Loucy (cell line): ENCODE measurements around the gene IL36G.

Experiments used
- H2AFZ ChIP-seq: fragments of 200-600 bp; sonication (generic); 2 replicates; pipeline ENCODE4 v1.6.0; 2016; ENCODE audit warnings: antibody characterized with exemption, mild to moderate bottlenecking, low read length, moderate library complexity
- H3F3A ChIP-seq: fragments of 200-600 bp; 2 replicates; pipeline ENCODE4 v1.6.0; 2016; ENCODE audit warnings: antibody characterized with exemption, low read depth, mild to moderate bottlenecking
- H3K27me3 ChIP-seq: fragments of 200-600 bp; sonication (generic); 2 replicates; pipeline ENCODE4 v1.6.1; 2014; ENCODE audit warnings: low read length, mild to moderate bottlenecking; ENCODE audit not compliant: insufficient read depth, poor library complexity, severe bottlenecking
- H3K36me3 ChIP-seq: fragments of 200-600 bp; sonication (generic); 2 replicates; pipeline ENCODE4 v1.6.1; 2016; ENCODE audit warnings: low read length; ENCODE audit not compliant: insufficient read depth
- H3K4me1 ChIP-seq: fragments of 200-600 bp; sonication (generic); 2 replicates; pipeline ENCODE4 v1.5.1; 2014; ENCODE audit warnings: low read length, mild to moderate bottlenecking; ENCODE audit not compliant: insufficient read depth, poor library complexity, severe bottlenecking
- H3K4me2 ChIP-seq: fragments of 200-600 bp; sonication (generic); 2 replicates; pipeline ENCODE4 v1.6.0; 2014; ENCODE audit warnings: antibody characterized with exemption, low read length, low read depth, mild to moderate bottlenecking; ENCODE audit not compliant: poor library complexity, severe bottlenecking
- H3K4me3 ChIP-seq: fragments of 200-600 bp; sonication (generic); 2 replicates; pipeline ENCODE4 v1.5.1; 2014; ENCODE audit warnings: low read length, mild to moderate bottlenecking, mixed read lengths; ENCODE audit not compliant: poor library complexity, severe bottlenecking
- H3K79me2 ChIP-seq: fragments of 200-600 bp; sonication (generic); 2 replicates; pipeline ENCODE4 v1.6.1; 2014; ENCODE audit warnings: low read length; ENCODE audit not compliant: insufficient read depth
- H3K9ac ChIP-seq: fragments of 200-600 bp; sonication (generic); 2 replicates; pipeline ENCODE4 v1.6.0; 2014; ENCODE audit warnings: mild to moderate bottlenecking, low read depth, low read length, moderate library complexity; ENCODE audit not compliant: poor library complexity, severe bottlenecking
- H3K9me2 ChIP-seq: fragments of 200-600 bp; sonication (generic); replicated peaks from 2 replicates; pipeline ENCODE4 v1.6.1; 2016; ENCODE audit warnings: low read depth, low read length, mixed read lengths
- H3K9me3 ChIP-seq: fragments of 200-600 bp; sonication (generic); 2 replicates; pipeline ENCODE4 v1.6.1; 2014; ENCODE audit warnings: mild to moderate bottlenecking, antibody characterized with exemption, low read length, low read depth; ENCODE audit not compliant: insufficient read depth
- H4K20me1 ChIP-seq: fragments of 200-600 bp; sonication (generic); 2 replicates; pipeline ENCODE4 v1.6.0; 2014; ENCODE audit warnings: antibody characterized with exemption, low read length, mild to moderate bottlenecking; ENCODE audit not compliant: insufficient read depth, poor library complexity, severe bottlenecking
- EZH2phosphoT487 ChIP-seq: fragments of 200-600 bp; IDR thresholded peaks from 2 replicates; pipeline ENCODE4 v1.6.1; 2018; ENCODE audit warnings: antibody characterized with exemption, mild to moderate bottlenecking, moderate library complexity, borderline replicate concordance
- TF ChIP-seq, protein P1 (sequence below): fragments of 200-600 bp; sonication (generic); conservative IDR thresholded peaks from 2 replicates; pipeline ENCODE4 v1.5.1; 2014; ENCODE audit warnings: mild to moderate bottlenecking, antibody characterized with exemption, low read length

Gene IL36G

GRCh38 chr2:113012436-113013335 lies 34.9 kb downstream of the IL36G start:
- Histone ChIP-seq H3K4me3 (no peak overlapping the region), H3K79me2 (no peaks in the 10 kb centered on the region), H3K9me3 (no peaks in the 10 kb centered on the region), H3K4me2 (no peak overlapping the region), H3K27me3 (no peaks in the 10 kb centered on the region), H3K9me2 (no peaks in the 10 kb centered on the region), H3K36me3 (no peaks in the 10 kb centered on the region), H4K20me1 (no peaks in the 10 kb centered on the region), H3F3A (no peaks in the 10 kb centered on the region), H3K4me1 (no peaks in the 10 kb centered on the region), H2AFZ (no peak overlapping the region), H3K9ac (no peak overlapping the region)
- TF ChIP-seq, protein P1, sequence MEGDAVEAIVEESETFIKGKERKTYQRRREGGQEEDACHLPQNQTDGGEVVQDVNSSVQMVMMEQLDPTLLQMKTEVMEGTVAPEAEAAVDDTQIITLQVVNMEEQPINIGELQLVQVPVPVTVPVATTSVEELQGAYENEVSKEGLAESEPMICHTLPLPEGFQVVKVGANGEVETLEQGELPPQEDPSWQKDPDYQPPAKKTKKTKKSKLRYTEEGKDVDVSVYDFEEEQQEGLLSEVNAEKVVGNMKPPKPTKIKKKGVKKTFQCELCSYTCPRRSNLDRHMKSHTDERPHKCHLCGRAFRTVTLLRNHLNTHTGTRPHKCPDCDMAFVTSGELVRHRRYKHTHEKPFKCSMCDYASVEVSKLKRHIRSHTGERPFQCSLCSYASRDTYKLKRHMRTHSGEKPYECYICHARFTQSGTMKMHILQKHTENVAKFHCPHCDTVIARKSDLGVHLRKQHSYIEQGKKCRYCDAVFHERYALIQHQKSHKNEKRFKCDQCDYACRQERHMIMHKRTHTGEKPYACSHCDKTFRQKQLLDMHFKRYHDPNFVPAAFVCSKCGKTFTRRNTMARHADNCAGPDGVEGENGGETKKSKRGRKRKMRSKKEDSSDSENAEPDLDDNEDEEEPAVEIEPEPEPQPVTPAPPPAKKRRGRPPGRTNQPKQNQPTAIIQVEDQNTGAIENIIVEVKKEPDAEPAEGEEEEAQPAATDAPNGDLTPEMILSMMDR: no peak
- no peak for TF ChIP-seq EZH2phosphoT487

DNA sequence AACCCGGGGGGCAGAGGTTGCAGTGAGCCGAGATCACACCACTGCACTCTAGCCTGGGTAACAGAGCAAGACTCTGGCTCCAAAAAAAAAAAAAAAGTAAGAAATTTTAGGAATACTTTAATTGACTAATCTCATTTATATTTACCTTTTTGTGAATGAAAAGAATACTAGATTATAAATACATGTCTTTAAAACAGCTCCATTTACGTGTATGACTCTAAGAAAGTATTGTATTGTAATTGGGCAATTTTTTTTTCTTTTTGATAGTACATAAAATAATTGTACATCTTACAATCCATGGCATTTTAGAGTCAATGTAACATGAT lies 35.5 kb downstream of the IL36G start:
- no peak overlapping the region for H2AFZ ChIP-seq
- H3K27me3 ChIP-seq: no peaks in the 10 kb centered on the region
- no peak overlapping the region for H3K9ac ChIP-seq
- TF ChIP-seq EZH2phosphoT487: no peak
- TF ChIP-seq, protein P1: no peak
- H3K9me3 ChIP-seq: no peaks in the 10 kb centered on the region
- H3K4me1 ChIP-seq: no peaks in the 10 kb centered on the region
- H3K4me3 ChIP-seq: no peak overlapping the region
- H3F3A ChIP-seq: no peaks in the 10 kb centered on the region
- no peaks in the 10 kb centered on the region for H3K36me3 ChIP-seq
- no peaks in the 10 kb centered on the region for H3K9me2 ChIP-seq
- H3K79me2 ChIP-seq: no peaks in the 10 kb centered on the region
- H4K20me1 ChIP-seq: no peaks in the 10 kb centered on the region
- no peak overlapping the region for H3K4me2 ChIP-seq

GRCh38 chr2:113014067-113014466 lies 36.3 kb downstream of the IL36G start:
- Histone ChIP-seq H4K20me1 (no peaks in the 10 kb centered on the region), H3K27me3 (no peaks in the 10 kb centered on the region), H3K36me3 (no peaks in the 10 kb centered on the region), H3K9ac (no peak overlapping the region), H3F3A (no peaks in the 10 kb centered on the region), H3K4me3 (no peak overlapping the region), H2AFZ (no peak overlapping the region), H3K79me2 (no peaks in the 10 kb centered on the region), H3K9me3 (no peaks in the 10 kb centered on the region), H3K4me1 (no peaks in the 10 kb centered on the region), H3K9me2 (no peaks in the 10 kb centered on the region), H3K4me2 (no peak overlapping the region)
- TF ChIP-seq EZH2phosphoT487: no peak
- TF ChIP-seq, protein P1: no peak
